Kasumi-1 (cell line): ENCODE results near the gene GOLGA5.
"Not testable (repeated sequence)": the region's sequence is repeated elsewhere in the genome, so short reads cannot be mapped to it uniquely, and the experiment has no call there.

Experiments
- DNase-seq, 2 experiments: peaks; one replicate each; lab custom pipeline; 2025; lab: John Stamatoyannopoulos, UW

GOLGA5 gene

DNA sequence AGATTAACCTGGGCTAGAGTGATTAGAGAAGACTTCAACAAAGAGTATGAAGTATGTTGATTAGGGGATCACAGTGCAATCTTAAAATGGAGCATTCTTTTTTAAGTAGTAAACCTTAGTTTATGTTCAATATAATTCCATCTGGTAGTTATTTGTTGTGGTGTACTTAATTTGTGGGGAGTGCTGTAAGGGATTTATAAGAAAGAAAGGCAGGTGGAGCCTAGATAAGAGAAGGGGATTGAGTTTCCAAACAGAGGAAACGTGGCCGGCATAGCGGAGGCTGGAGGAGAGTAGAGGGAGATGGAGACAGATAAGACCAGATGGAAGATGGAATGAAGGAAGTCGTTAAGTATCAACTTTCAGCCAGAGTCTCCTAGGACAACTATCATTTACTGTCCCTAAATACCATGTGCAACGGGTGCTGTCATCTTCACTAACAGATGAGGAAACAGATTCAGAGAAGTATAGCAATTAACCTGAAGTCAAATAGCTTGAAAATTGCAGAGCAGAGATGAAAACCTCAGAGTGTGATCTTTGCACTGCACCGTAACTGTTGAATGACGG, 38.1 kb downstream of the GOLGA5 start:
- DNase-seq, result peak in 1 of 2 experiments; percentile 3

DNA sequence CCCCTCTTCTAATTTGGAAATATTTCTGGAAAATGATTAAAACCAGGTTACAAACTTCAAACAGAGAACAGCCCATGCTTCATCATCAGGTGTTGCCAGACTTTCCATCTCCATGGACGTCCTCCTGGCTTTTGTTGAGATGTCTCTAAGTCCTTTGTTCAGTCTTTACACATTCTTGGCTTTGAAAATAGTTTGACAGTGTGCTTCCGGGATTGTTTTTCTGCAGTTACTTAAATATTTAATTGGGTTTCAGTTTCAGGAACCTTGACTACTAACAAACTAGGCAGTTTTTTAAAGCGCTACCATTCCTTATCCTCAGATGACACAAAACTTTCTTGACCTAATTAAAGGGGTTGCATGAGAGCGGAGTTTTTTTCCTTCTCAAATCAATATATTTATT, 47.8 kb downstream of the GOLGA5 start:
- no peak for DNase-seq

DNA sequence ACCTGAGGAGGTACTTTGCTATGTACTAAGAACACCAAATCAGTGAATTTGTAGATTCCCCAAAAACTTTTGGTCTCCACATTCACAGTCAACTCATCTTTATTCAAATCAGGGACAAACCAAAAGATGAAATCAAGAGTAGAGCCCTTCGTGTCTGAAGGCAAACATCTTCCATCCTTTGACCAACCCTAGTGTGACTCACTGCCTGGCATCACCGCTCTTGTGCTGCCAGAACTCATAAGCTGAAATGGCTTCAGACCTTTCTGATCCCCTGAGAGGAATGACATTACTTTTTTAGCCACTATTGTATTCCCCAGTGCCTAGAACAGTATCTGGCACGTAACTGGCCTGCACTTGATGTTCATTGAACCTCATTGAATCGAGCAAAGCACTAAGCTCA, 50.1 kb downstream of the GOLGA5 start:
- DNase-seq, result no peak

DNA sequence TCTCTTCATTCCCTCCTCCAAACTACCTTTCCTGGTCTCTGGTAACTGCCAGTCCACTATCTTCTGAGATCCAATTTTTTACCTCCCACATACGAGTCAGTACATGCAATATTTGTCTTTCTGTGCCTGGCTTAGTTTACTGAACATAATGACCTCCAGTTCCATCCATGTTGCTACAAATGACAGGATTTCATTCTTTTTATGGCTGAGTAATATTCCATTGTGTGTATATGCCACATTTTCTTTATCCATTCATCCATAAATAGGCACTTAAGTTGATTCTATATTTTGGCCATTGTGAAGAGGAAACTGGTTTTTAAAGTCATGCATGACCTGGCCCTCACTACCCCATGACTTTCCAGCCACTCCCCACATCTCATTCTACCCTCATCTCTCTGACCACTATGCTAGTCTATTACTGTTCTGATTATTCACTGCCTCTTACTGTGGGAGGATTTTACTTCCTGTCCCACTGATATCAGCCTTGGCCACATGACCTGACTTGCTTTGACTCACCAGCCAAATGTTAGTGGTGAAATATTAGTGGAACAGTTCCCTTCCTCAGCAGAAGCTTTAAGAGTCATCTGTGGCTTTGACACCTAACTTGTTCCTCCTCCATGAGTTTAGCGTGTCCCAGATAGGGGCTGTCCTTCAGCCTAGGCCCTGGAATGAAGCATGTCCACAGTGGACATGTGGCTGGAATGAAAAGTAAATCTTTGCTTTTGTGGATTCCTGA, 52.2 kb downstream of the GOLGA5 start:
- DNase-seq, result peak; percentile 62 to 70

DNA sequence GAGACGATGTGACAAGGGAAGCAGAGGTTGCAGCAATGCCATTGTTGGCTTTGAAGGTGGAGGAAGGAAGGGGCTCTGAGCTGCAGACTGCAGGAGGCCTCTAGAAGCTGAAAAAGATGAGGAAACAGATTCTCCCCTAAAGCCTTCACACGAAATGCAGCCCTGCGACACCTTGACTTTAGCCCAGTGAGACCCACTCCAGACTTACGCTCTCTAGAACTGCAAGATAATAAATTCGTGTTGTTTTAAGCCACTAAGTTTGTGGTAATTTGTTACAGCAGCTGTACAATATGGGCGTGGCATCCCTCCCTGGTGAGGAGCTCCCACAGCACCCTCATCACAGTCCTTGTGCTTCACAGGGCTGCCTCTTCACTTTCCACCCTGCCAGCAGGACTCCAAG, 53.2 kb downstream of the GOLGA5 start:
- DNase-seq, result peak; percentile 20 to 27

DNA sequence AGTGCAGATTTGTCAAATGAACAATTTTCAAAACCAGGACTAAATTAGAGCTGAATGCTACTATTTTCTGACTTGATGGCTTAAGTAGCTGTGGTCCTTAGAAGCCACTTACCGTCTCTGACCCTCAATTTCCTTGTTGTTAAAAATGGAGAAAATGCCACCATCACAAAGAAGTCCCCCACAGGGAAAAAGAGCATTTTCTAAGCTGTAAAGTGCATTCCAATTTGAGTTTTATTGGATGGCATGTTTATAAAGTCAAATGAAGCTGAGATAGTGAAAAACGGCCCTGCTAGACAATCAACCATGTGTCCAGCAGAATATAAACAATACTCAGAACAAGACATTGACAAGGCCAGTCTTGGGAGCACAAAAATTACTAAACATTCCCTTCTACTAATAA, 53.6 kb downstream of the GOLGA5 start:
- DNase-seq, result no peak

DNA sequence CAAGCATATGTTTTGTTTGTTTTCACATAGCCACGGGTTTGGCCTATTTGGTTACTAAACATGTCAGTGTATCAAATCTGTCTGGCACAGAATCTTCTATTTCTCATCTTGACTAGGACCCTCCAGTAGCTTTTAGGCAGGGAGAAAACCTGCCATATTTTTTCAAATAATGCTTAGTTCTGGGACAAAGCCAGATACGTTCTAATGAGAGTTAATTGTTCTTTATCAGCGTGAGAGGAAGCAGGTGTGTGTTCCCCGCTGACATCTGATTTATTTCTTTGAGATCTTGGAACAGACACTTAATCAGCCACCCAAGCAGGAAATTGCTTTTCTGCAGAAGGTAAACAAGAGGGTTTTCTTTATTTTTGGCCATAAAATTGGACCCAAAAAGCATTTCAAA, 54.8 kb downstream of the GOLGA5 start:
- no peak for DNase-seq

DNA sequence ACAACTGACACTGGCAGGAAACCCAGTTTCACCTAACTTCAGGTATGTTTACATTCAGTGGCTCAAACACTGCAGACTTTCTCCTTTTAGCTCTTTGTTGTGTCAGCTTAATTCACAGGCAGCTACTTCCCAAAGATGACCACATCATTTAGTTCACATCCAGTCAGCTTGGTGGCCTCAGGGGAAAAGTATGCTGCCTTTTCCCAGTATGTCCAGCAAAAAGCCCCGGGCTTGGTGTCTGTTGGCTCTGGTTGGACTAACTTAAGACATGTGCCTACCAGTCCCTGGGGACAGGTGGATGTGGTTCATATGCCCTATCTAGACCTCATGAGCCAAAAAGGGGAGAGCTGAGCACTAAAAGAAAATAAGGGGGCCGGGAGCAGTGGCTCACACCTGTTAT, 56.4 kb downstream of the GOLGA5 start:
- DNase-seq, result no peak

DNA sequence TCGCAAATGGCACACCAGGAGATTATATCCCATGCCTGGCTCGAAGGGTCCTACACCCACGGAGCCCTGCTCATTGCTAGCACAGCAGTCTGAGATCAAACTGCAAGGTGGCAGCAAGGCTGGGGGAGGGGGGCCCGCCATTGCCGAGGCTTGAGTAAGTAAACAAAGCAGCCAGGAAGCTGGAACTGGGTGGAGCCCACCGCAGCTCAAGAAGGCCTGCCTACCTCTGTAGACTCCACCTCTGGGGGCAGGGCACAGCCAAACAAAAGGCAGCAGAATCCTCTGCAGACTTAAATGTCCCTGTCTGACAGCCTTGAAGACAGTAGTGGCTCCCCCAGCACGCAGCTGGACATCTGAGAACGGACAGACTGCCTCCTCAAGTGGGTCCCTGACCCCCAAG, 59.0 kb downstream of the GOLGA5 start:
- not testable (repeated sequence) for DNase-seq

DNA sequence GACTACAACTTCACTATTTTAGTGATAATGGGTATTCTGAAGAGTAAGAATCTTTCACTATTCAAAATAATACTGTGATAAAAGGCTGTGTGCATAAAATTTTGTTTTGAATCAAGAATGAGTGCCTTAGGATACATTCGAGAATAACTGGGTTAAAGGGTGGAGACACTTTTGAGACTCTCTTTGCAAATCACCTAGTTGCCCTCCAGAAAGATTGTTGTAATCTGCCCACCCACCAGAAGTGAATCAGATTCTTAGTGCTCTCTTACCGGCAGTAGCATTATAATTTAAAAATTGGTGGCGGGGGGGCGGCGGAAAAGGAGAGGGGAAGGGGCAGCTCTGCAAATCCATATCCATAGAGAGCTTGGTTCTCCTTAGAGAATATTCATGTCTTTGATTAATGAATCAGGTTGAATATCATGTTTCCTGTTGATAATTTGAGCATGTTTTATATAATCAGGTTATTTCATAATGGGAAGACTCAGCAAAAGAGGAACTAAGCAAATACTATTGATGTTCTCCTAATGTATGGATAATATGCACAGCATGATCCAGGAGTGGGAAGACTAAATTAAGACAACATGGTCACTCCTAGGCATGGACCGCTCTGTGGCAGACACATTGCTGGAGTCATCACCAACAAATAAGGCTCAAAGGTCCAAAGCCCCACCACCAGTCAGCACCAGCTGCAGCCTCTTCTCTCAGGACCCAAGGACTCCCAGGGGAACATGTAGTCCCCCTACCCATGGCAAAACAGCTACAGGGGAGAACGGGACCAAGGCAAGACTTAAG, 66.1 kb downstream of the GOLGA5 start:
- no peak for DNase-seq

DNA sequence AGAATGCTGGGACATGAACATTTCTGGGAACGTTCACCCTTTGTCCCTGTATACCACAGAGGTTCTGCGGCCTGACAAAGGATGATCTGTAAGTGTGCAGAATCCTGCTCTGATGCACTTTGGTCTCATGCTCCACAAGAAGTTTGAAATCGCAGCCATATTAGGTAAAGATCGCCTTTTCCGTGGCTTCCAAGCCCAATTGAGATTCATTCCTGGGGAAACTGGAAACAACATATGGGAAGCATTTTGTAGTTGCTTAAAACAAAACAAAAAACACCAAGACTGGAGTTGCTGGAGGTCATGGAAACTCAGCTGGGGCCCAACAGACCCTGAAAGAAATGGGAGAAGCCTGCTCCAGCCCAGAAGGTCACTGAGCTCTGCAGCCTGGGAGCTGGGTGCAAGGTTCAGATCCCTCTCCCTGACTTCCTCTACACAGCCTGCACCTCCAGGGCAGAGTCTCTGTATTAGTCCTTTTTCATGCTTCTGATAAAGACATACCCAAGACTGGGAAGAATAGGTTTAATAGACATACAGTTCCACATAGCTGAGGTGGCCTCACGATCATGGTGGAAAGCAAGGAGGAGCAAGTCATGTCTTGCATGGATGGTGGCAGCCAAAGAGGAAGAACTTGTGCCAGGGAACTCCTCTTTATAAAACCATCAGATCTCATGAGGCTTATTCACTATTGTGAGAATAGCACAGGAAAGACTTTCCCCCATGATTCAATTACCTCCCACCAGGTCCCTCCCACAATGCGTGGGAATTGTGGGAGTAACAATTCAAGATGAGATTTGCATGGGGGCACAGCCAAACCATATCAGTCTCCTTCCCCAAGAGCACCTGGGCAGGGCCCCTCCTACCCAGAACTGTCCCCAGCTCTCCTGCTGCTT, 68.0 kb downstream of the GOLGA5 start:
- no peak for DNase-seq

DNA sequence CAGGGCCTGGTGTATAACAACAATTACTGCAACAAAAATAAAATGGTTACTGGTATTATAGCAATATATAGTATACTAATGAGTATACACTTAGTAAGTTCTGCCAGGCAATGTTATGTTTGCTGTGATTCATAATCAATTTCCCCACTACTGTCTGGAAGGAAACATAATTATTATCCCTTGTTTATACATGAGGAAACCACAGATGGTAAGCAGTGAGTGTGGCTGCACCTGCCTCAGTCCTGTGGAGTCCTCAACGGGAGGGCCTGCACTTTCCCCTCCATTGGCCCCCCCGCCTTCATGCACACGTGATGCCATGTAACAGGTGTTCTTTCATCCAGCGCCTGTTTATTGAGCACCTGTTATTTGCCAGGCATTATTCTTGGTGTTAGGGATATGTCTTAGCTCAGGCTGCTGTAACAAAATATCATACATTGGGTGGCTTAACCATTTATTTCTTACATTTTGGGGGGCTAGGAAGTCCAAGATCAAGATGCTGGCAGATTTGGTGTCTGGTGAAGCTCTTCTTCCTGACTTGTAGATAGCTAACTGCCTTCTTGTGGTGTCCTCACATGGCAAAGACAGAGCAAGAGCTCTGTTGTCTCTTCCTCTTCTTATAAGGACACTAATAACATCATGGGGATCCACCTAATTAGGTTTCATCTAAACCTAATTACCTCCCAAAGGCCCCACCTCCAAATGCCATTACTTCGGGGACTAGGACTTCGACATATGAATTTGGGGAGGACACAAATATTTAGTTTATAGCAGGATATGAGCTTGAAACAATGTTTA, 69.4 kb downstream of the GOLGA5 start:
- DNase-seq, result no peak

DNA sequence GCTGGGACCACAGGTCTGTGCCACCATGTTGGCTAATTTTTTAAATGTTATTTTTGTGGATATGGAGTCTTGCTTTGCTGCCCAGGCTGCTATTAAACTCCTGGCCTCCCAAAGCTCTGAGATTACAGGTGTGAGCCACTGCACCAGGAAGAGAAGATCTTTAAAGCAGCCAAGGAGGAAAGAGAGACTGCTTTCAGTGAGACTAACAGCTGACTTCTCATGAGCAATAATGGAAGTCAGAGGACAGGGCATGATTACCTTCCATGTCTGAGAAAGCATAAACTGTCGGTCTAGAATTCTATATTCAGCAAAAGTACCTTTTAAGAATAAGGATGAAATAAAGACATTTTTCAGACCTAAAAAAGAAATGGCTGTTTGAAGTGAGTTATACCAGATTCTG, 71.6 kb downstream of the GOLGA5 start:
- no peak for DNase-seq

DNA sequence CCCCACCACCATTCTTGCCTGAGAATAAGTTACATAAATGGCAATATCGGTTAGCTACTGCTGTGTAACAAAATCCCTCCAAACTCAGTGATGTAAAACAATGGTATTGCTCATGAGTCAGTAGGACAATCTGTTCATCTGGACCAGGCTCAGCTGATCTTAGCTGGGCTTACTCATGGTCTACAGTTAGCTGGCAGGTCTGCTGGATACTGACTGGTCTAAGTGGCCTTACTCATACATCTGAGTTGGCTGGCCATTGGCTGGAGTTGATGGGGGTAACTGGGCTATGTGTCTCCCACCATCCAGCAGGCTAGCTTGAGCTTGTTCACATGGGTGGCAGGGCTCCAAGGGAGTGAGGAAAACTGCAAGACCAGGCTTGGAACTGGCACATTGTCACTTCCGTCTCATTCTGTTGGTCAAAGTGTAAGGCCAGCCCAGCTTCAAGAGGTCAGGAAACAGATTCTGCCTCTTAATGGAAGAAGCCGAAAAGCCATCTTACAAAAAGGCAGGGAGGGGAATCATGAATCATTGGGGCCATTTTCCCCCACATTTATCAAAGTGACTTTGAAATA, 72.2 kb downstream of the GOLGA5 start:
- no peak for DNase-seq

DNA sequence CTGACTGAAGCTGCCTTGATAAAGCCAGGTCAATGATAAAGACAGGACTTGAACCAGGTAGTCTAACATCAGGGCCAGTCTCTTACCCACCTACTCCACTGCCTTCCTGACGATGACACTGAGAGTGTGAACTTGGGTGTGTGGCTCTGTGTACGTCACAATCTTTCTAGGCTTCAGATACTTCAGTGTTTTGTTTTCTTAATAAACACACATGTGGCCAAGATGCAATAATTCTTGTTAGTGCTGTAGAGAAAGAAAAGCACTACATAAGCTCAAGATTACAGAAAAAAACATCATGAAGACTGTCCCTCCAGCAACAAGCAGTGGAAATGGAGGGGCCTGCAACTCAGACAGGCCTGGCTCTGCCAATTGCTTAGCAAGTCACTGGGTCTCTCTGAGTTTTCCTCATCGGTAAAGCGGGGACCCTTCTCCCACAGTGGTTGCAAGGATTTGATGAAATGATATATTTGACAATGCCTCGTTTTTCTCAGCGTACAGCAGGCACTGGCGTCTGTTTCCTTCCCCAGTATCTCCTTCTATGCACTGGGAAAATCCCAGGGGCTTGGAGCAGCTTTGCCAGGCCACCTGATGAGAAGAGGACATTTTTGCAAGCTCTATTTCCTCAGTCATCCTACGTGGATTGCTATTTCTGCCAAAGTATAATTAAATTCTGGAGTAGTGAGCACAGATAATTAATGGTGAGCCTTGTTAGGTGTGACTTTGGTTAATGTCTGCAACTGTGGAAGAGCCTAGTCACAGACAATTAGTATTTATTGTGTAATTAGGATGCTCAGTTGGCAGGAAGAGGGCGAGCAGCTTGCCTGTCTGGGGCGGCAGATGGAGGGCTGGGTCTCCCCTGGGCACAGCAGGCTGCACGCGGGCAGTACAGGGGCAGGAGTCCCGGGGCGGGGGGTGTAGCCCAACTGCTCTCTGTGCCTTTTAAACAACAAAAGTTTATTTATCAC, 73.1 kb downstream of the GOLGA5 start:
- DNase-seq, result no peak

DNA sequence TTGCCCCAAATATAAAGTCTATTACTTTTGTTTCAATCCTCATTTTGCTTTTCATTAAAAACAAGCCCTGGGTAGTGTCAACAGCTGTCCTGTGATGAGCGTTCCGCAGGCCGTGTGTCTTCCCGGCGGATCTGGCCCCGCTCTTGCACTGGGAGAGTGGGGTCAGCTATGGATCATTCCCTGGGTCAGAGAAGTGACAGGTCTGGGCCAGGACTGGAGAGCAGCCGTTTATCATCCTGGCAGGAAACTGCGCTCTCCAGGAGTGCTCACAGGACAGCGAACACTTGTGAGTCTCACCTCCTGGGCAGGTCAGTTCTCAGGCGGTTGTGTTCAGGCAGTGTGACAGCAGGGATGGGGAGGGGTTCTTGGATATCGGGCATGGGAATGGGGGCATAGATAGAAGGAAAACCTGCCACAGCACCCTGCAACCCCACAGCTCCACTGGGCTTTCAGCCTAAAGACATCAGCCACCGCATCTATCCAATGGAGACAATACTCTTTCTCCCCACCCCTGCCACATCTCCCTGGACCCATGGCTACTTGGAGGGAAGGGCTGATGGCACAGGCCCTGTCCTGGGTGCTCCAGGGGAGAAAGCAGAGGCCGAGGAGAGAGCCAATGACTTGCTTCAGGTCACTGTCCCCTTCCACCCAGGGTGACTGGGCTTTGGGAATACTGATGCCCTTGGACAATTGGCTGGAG, 81.0 kb downstream of the GOLGA5 start:
- DNase-seq, result no peak

DNA sequence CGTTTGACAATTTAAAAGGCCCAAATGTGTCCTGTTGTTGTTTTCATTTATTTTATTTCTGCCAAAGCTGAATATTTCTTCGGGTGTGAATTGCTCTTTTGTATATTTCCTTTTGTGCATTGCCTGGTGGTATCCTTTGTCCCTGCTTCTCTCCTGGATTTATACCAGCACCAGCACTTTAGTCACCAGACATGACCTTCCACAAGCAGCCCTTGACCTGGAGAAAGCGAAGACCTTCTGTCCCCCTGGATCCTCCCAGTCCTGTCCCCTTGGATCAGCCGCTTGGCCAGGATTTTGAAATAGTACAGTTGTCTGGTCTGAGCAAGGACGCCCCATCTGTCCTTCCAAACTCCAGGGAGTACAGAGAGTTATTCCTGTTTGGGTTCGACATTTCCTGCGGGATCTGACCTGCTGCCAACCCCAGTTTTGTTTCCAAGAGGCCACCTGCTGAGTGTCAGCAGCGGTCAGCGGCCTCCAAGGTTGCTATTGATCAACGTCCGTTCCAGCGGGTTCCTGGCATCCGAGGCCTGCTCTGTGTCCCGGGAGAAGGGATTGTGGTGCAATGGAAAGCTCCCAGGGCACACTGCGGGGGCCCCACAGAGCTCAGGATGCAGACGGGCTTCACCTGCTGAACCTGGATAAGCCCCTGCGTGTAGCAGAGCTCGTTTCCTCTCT, 83.8 kb downstream of the GOLGA5 start:
- no peak for DNase-seq

DNA sequence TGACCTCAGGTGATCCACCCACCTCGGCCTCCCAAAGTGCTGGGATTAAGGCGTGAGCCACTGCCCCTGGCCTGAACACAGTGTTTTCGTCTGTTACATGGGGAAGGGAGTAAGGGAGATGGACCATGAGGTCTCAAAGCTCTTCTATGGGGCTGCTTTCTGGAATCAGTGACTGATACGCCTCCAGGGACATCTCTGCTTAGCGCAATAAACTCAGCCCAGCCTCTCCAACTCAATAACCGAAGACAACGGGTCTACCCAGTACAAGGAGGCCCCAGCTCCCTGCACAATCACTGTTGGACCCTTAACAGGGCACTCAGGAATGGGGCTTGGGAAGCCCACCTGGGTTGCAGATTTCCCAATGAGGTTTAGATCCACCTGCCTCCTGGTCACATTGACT, 86.2 kb downstream of the GOLGA5 start:
- DNase-seq, result no peak

DNA sequence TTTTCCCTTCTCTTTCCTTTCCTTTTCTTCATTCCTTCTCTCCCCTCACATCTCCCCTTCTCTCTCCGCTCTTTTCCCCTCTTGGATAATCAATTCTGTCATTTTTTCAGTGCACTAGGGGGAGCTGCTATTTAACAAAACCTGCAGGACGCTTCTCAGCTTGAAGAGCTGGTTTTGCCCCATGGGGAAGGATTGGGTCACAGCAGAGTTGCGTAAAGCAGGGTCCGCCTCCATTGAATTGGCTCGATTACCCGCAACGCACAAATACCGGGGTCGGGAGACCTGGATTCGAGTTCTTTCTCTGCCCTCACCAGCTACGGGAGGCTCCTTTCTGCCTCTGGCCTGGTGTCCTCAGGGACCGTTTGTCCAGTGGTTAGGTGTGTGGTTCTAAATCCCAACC, 86.7 kb downstream of the GOLGA5 start:
- DNase-seq, result peak; percentile 3 to 17
